WTC11 (cell line): ENCODE measurements around the gene TMEM165. TPM values are rescaled to one million over a fixed set of nuclear protein-coding genes. Genes with fewer than 3 reads are reported as not detected.
A peak's percentile ranks its signal among the peaks of the same experiment; 100 is the strongest.

ENCODE experiments used
- ATAC-seq: fragments of 200-7000 bp; cut with Tn5 transposase; 2 replicates; pipeline ENCODE4 v1.10.0; 2021; ENCODE audit warnings: mild to moderate bottlenecking, moderate library complexity
- Bru-seq: library from RNA; stranded (reverse); fragments of 400-500 nt; gene quantifications from one replicate; lab custom pipeline; 2021; lab: Mats Ljungman, UMichigan
- CTCF ChIA-PET: fragments of 300-600 bp; sonication (Branson Sonifier 250); formaldehyde crosslinking; loops from one replicate; lab custom pipeline; 2021; ENCODE audit warnings: antibody characterized with exemption; lab: Charles Lee
- POLR2A ChIA-PET: fragments of 350-600 bp; sonication (Branson Sonifier 250); formaldehyde crosslinking; loops from one replicate; lab custom pipeline; 2021; ENCODE audit warnings: antibody characterized with exemption; lab: Charles Lee
- DNase-seq: peaks from one replicate; pipeline ENCODE4 v3.0.0; 2021; ENCODE audit warnings: low spot score
- H3K27ac Mint-ChIP-seq: 2 replicates; pipeline ENCODE4 v1.8.0; 2021; ENCODE audit warnings: mixed read lengths
- H3K27me3 Mint-ChIP-seq: 2 replicates; pipeline ENCODE4 v1.8.0; 2021; ENCODE audit warnings: low read depth, mild to moderate bottlenecking, moderate library complexity, mixed read lengths
- H3K36me3 Mint-ChIP-seq: 2 replicates; pipeline ENCODE4 v1.8.0; 2021; ENCODE audit warnings: mixed read lengths
- H3K4me1 Mint-ChIP-seq: 2 replicates; pipeline ENCODE4 v1.8.0; 2022; ENCODE audit warnings: mixed read lengths
- H3K4me3 Mint-ChIP-seq: 2 replicates; pipeline ENCODE4 v1.8.0; 2021; ENCODE audit warnings: mild to moderate bottlenecking, moderate library complexity, mixed read lengths
- H3K9me3 Mint-ChIP-seq: 2 replicates; pipeline ENCODE4 v1.8.0; 2021; ENCODE audit warnings: mixed read lengths
- AFF4 ChIP-seq: sonication (generic); formaldehyde crosslinking; IDR thresholded peaks from 2 replicates; pipeline ENCODE4 v1.8.1; 2023; ENCODE audit warnings: mild to moderate bottlenecking, missing genetic modification reagents, borderline replicate concordance
- CREM ChIP-seq: sonication (generic); formaldehyde crosslinking; IDR thresholded peaks from 2 replicates; pipeline ENCODE4 v1.8.1; 2022; ENCODE audit warnings: mild to moderate bottlenecking, missing genetic modification reagents, moderate library complexity
- E2F4 ChIP-seq: sonication (generic); formaldehyde crosslinking; IDR thresholded peaks from 2 replicates; pipeline ENCODE4 v1.8.1; 2022; ENCODE audit warnings: low read depth, mild to moderate bottlenecking, moderate library complexity, missing genetic modification reagents, borderline replicate concordance
- ELF4 ChIP-seq: sonication (generic); formaldehyde crosslinking; IDR thresholded peaks from 2 replicates; pipeline ENCODE4 v1.8.1; 2022; ENCODE audit warnings: low read depth, mild to moderate bottlenecking, moderate library complexity, missing genetic modification reagents
- ETV6 ChIP-seq: sonication (generic); formaldehyde crosslinking; IDR thresholded peaks from 2 replicates; pipeline ENCODE4 v1.8.1; 2022; ENCODE audit warnings: mild to moderate bottlenecking, missing genetic modification reagents
- FOXJ3 ChIP-seq: sonication (generic); formaldehyde crosslinking; IDR thresholded peaks from 2 replicates; pipeline ENCODE4 v1.9.0; 2021; ENCODE audit warnings: missing genetic modification reagents, mild to moderate bottlenecking, borderline replicate concordance
- JAZF1 ChIP-seq: fragments of 250-450 bp; sonication (Bioruptor Pico); IDR thresholded peaks from 2 replicates; pipeline ENCODE4 v1.9.0; 2021; ENCODE audit warnings: moderate library complexity, mild to moderate bottlenecking, inconsistent platforms
- MYBL2 ChIP-seq: sonication (generic); formaldehyde crosslinking; IDR thresholded peaks from 2 replicates; pipeline ENCODE4 v1.8.1; 2023; ENCODE audit warnings: mild to moderate bottlenecking, moderate library complexity, missing genetic modification reagents
- NFE2L1 ChIP-seq: sonication (generic); formaldehyde crosslinking; IDR thresholded peaks from 2 replicates; pipeline ENCODE4 v1.8.1; 2023; ENCODE audit warnings: missing genetic modification reagents
- ZBTB21 ChIP-seq: sonication (generic); formaldehyde crosslinking; IDR thresholded peaks from 2 replicates; pipeline ENCODE4 v1.8.1; 2023; ENCODE audit warnings: mild to moderate bottlenecking, missing genetic modification reagents, borderline replicate concordance
- ZBTB43 ChIP-seq: sonication (generic); formaldehyde crosslinking; IDR thresholded peaks from 2 replicates; pipeline ENCODE4 v1.8.1; 2023; ENCODE audit warnings: mild to moderate bottlenecking, missing genetic modification reagents
- ZNF317 ChIP-seq: sonication (generic); formaldehyde crosslinking; IDR thresholded peaks from 2 replicates; pipeline ENCODE4 v1.8.1; 2023; ENCODE audit warnings: low read depth, mild to moderate bottlenecking, moderate library complexity, missing genetic modification reagents, borderline replicate concordance
- ZNF671 ChIP-seq: fragments of 250-450 bp; sonication (Bioruptor Pico); IDR thresholded peaks from 2 replicates; pipeline ENCODE4 v1.8.0; 2021; ENCODE audit warnings: mild to moderate bottlenecking
- long read RNA-seq, 3 experiments: library from RNA in 1 of 3; library from capped mRNA in 1 of 3; library from polyadenylated mRNA in 1 of 3; unstranded in 2 of 3; stranded (forward) in 1 of 3; transcript quantifications; one replicate each; pipeline ENCODE4 v2.0.0, GENCODE V29; 2021
- total RNA-seq: library from RNA; stranded (reverse); gene quantifications from 3 replicates; pipeline ENCODE4 v1.2.3, GENCODE V29; 2021
- TF ChIP-seq, protein P1 (sequence below): sonication (generic); formaldehyde crosslinking; IDR thresholded peaks from 2 replicates; pipeline ENCODE4 v1.8.0; 2023; ENCODE audit warnings: missing genetic modification reagents, mild to moderate bottlenecking, borderline replicate concordance
- TF ChIP-seq, protein P2 (sequence below): fragments of 200-600 bp; IDR thresholded peaks from 2 replicates; pipeline ENCODE4 v1.8.0; 2022; ENCODE audit warnings: antibody characterized with exemption
- TF ChIP-seq, protein P3 (sequence below): fragments of 250-450 bp; sonication (Bioruptor Pico); IDR thresholded peaks from 2 replicates; pipeline ENCODE4 v1.9.0; 2021; ENCODE audit warnings: mild to moderate bottlenecking, borderline replicate concordance

TMEM165 gene
- total RNA-seq: 78.0 to 88.6 TPM (median 80.0 TPM) in 3 replicates
- percentile 96 among the genes with signal in this experiment for Bru-seq, nascent RNA
- long read RNA-seq, experiment 1, transcript TMEM165-201 (6 exons, 1,928 nt): major isoform, 261 of 295 reads
- long read RNA-seq, experiment 1, partial matches to known transcripts: 9 of 295 reads
- long read RNA-seq, experiment 1, other reads (novel, unspliced or antisense): 20 of 295 reads
- long read RNA-seq, experiment 2, transcript TMEM165-201 (6 exons, 1,928 nt): major isoform, 74 of 106 reads
- long read RNA-seq, experiment 2, partial matches to known transcripts: 24 of 106 reads
- long read RNA-seq, experiment 2, other reads (novel, unspliced or antisense): 4 of 106 reads
- long read RNA-seq, experiment 3, partial matches to known transcripts: 2 of 7 reads
- long read RNA-seq, experiment 3, other reads (novel, unspliced or antisense): 3 of 7 reads

GRCh38 chr4:55395529-55396307 is at the start of gene TMEM165:
Gene TMEM165, plus strand, starts transcription at chr4:55395957. Its CDS starts 233 bp downstream, at chr4:55396190.
- POLR2A ChIA-PET: interaction anchor here (0.7 to 1.8 kb wide), 6 partner anchors 9 to 424 kb away, joined by 3 to 7 read pairs (median 3); partner anchors contain the start of genes EXOC1L and SRD5A3
- Mint-ChIP-seq H3K4me3 (peak within 1 kb of the TSS; percentile 91), H3K27me3 (peaks cover 2% of the 10 kb centered on the region; the same call in 1 of the 2 replicates), H3K36me3 (peaks cover 22% of the 10 kb centered on the region), H3K27ac (peak within 1 kb of the TSS; percentile 97), H3K4me1 (peaks cover 35% of the 10 kb centered on the region), H3K9me3 (no peaks in the 10 kb centered on the region)
- CTCF ChIA-PET: interaction anchor here (0.7 to 2.9 kb wide), 3 partner anchors 50 to 424 kb away, joined by 3 to 7 read pairs (median 6); partner anchors contain the start of gene SRD5A3
- peak; percentile 98 for ATAC-seq
- DNase-seq: peak; percentile 95
- TF ChIP-seq, protein P1, sequence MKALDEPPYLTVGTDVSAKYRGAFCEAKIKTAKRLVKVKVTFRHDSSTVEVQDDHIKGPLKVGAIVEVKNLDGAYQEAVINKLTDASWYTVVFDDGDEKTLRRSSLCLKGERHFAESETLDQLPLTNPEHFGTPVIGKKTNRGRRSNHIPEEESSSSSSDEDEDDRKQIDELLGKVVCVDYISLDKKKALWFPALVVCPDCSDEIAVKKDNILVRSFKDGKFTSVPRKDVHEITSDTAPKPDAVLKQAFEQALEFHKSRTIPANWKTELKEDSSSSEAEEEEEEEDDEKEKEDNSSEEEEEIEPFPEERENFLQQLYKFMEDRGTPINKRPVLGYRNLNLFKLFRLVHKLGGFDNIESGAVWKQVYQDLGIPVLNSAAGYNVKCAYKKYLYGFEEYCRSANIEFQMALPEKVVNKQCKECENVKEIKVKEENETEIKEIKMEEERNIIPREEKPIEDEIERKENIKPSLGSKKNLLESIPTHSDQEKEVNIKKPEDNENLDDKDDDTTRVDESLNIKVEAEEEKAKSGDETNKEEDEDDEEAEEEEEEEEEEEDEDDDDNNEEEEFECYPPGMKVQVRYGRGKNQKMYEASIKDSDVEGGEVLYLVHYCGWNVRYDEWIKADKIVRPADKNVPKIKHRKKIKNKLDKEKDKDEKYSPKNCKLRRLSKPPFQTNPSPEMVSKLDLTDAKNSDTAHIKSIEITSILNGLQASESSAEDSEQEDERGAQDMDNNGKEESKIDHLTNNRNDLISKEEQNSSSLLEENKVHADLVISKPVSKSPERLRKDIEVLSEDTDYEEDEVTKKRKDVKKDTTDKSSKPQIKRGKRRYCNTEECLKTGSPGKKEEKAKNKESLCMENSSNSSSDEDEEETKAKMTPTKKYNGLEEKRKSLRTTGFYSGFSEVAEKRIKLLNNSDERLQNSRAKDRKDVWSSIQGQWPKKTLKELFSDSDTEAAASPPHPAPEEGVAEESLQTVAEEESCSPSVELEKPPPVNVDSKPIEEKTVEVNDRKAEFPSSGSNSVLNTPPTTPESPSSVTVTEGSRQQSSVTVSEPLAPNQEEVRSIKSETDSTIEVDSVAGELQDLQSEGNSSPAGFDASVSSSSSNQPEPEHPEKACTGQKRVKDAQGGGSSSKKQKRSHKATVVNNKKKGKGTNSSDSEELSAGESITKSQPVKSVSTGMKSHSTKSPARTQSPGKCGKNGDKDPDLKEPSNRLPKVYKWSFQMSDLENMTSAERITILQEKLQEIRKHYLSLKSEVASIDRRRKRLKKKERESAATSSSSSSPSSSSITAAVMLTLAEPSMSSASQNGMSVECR: peak; percentile 83; the same call in 1 of the 2 replicates
- TF ChIP-seq, protein P2, sequence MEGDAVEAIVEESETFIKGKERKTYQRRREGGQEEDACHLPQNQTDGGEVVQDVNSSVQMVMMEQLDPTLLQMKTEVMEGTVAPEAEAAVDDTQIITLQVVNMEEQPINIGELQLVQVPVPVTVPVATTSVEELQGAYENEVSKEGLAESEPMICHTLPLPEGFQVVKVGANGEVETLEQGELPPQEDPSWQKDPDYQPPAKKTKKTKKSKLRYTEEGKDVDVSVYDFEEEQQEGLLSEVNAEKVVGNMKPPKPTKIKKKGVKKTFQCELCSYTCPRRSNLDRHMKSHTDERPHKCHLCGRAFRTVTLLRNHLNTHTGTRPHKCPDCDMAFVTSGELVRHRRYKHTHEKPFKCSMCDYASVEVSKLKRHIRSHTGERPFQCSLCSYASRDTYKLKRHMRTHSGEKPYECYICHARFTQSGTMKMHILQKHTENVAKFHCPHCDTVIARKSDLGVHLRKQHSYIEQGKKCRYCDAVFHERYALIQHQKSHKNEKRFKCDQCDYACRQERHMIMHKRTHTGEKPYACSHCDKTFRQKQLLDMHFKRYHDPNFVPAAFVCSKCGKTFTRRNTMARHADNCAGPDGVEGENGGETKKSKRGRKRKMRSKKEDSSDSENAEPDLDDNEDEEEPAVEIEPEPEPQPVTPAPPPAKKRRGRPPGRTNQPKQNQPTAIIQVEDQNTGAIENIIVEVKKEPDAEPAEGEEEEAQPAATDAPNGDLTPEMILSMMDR: no peak
- TF ChIP-seq CREM (peak; percentile 64; the same call in 1 of the 2 replicates), ELF4 (CRISPR knock-in tag) (peak; percentile 46; the same call in 1 of the 2 replicates), ZBTB21 (CRISPR knock-in tag) (no peak), MYBL2 (CRISPR knock-in tag) (peak; percentile 90), ZNF671 (CRISPR knock-in tag) (no peak), FOXJ3 (no peak), ETV6 (CRISPR knock-in tag) (0 out of 2 replicates have a peak, but pooled peaks have one; percentile 58), ZBTB43 (CRISPR knock-in tag) (0 out of 2 replicates have a peak, but pooled peaks have one; percentile 61), E2F4 (CRISPR knock-in tag) (peak; percentile 86), AFF4 (CRISPR knock-in tag) (no peak), ZNF317 (CRISPR knock-in tag) (no peak; the same call in 1 of the 2 replicates), NFE2L1 (0 out of 2 replicates have a peak, but pooled peaks have one; percentile 57), JAZF1 (CRISPR knock-in tag) (no peak)
- TF ChIP-seq, protein P3, sequence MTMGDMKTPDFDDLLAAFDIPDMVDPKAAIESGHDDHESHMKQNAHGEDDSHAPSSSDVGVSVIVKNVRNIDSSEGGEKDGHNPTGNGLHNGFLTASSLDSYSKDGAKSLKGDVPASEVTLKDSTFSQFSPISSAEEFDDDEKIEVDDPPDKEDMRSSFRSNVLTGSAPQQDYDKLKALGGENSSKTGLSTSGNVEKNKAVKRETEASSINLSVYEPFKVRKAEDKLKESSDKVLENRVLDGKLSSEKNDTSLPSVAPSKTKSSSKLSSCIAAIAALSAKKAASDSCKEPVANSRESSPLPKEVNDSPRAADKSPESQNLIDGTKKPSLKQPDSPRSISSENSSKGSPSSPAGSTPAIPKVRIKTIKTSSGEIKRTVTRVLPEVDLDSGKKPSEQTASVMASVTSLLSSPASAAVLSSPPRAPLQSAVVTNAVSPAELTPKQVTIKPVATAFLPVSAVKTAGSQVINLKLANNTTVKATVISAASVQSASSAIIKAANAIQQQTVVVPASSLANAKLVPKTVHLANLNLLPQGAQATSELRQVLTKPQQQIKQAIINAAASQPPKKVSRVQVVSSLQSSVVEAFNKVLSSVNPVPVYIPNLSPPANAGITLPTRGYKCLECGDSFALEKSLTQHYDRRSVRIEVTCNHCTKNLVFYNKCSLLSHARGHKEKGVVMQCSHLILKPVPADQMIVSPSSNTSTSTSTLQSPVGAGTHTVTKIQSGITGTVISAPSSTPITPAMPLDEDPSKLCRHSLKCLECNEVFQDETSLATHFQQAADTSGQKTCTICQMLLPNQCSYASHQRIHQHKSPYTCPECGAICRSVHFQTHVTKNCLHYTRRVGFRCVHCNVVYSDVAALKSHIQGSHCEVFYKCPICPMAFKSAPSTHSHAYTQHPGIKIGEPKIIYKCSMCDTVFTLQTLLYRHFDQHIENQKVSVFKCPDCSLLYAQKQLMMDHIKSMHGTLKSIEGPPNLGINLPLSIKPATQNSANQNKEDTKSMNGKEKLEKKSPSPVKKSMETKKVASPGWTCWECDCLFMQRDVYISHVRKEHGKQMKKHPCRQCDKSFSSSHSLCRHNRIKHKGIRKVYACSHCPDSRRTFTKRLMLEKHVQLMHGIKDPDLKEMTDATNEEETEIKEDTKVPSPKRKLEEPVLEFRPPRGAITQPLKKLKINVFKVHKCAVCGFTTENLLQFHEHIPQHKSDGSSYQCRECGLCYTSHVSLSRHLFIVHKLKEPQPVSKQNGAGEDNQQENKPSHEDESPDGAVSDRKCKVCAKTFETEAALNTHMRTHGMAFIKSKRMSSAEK (CRISPR knock-in tag): no peak
